ENCODE measurements around the gene AGFG1.

Gene AGFG1

DNA sequence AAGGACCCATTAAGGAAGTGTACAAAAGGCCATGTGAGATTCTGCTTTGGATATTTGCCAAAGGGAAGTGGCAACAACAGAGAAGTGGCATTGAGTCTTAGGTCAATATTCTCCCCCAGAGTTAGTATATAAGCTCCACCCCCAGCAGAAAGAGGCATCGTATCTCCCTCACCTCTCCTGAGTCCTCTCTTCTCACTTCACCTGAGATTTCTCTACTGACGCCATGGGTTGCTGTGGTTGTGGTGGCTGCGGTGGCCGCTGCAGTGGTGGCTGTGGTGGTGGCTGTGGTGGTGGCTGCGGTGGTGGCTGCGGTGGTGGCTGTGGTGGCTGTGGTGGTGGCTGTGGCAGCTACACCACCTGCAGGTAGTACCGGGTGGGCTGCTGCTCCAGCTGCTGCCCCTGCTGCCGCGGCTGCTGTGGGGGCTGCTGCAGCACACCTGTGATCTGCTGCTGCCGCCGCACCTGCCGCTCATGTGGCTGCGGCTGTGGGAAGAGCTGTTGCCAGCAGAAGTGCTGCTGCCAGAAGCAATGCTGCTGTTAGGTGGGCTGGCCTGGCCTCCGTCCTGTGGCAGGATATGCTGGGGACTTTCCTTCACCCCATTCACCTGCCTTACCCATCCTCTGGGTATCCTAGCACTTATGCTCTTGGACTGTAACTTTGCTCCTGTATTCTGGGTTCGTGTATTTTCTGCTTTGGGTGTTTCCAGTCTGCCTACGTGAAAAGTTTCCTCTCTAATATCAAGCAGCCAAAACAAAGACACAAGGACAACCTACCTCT, 136.8 kb downstream of the AGFG1 start:
- DNase-seq (ENCODE audit: low read depth), result no peak

GRCh38 chr2:227610123-227610522, 138.2 kb downstream of the AGFG1 start:
- no peak for DNase-seq (ENCODE audit: low read depth)

All from stimulated activated CD8-positive, alpha-beta memory T cell treated with anti-CD3 and anti-CD28 coated beads, Interleukin-15, amount 100 ng/mL, for 1 hour (primary cell).